NCI-H1048 (cell line): Measurements from ENCODE around the gene KCNJ8.
"Not testable (repeated sequence)": the region's sequence is repeated elsewhere in the genome, so short reads cannot be mapped to it uniquely, and the experiment has no call there.

Experiments used
- DNase-seq: peaks from one replicate; lab custom pipeline; 2025; lab: John Stamatoyannopoulos, UW

KCNJ8 gene

DNA sequence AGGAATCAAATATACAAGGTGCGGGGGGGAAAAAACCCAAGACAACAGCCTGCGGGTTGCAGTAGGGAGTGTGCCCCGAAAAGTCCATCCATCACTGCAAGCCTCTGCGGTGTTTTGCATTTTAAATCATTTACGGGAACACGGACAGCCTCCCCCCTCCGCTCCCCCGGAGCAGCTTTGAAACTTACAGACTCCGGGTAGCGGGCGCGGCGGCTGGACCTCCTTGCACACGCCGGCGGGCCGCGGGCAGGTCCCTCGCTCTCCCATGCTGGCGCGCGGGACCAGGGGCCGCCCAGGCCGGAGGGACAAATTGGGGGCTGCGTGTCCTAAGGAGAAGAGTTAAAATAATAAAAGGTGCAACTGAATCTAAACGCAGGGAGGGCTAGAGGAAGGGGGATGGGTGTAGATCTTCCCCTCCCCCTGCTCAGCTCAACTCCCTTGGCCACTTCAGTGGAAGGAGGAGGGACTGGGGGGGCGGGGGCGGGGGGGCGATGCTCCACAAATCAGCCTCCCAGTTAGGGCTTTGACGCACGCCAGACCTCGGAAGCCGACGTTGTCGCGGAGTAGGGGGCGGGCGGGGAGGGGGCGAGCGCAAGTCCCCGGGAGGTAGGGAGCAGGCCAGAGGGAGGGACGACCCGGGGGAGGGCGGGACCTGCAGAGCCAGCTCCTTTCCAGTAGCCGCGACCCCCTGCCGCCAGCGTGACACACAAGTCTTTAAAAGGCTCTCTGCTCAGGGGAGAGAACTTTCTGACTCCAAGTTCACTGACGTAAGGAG, at the start of gene KCNJ8:
Gene KCNJ8 (minus strand): TSS at position 349 of the 775 bp plus-strand sequence. CDS start 1,090 bp downstream, outside the sequence.
- no peak for DNase-seq

DNA sequence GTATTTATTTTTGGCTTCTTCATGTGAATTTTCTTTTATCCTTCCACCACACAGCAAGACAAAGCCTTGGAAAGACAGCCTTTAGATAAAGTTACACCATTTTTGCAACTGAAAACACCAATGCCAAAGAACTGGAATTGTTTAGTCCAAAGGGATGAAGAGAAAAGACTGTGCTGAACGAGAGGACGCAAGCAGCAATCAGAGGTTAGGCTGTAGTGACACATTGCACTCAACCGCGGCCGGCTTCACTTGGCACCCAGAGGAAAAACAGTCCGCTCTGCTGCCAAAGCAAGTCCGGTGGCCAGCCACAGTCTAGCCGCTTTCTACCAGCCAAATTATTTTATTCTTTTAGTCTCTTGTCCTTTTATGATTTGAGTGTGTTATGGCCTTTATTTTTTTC, 49.1 kb upstream of the KCNJ8 start:
- no peak for DNase-seq

DNA sequence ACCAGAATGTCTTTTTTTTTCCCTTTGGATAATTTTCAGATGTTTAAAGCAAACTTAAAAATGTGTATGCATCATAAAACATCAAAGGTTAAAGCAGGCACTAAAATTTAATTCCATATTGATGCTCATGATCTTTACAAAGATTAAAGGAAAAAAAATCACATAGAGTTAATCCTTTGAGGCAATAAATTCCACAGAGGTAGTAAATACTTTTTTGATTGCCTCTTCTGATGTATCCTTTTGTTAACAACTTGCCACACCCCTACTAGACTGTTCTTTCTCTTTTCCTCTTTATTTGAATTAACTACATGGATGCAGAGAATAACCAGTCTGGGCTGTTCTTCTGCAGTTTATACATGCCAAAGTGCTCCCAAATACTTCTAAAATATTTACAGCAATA, 45.2 kb upstream of the KCNJ8 start:
- DNase-seq, result no peak

DNA sequence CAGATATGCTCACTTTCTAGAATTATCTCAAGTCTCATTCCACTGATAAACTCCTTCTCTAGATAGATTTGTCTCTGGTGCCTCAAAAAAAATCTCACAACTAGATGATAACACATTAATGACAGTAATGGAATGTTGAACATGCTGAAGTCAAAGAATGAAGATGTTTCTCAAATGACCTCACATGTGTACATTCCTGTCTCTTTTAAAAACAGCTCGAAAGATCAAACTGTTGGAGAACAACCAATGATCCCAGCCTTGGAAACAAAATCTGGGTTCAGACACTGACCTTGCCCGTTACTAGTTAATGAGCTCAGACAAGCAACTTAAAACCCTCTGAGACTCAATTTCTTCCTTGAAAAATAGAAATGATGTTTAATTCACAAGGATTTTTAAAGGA, 44.7 kb upstream of the KCNJ8 start:
- DNase-seq, result no peak

DNA sequence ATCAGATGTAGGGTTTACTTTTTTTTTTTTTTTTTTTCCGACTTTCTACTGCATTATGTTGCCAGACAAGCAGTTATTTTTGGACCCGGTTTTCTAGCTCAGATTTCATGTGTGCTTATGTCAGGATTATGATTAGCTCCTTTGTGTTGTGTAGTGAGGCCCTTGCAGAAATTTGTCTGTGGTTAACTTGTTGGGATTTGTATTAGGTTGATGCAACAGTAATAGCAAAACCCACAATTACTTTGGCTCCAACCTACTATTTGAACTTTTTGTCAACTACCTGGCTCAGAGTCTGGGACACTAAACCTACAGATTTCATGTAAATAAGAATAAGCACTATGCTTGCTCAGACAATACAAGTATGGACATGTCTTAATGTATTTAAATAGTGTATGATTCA, 44.1 kb upstream of the KCNJ8 start:
- no peak for DNase-seq

DNA sequence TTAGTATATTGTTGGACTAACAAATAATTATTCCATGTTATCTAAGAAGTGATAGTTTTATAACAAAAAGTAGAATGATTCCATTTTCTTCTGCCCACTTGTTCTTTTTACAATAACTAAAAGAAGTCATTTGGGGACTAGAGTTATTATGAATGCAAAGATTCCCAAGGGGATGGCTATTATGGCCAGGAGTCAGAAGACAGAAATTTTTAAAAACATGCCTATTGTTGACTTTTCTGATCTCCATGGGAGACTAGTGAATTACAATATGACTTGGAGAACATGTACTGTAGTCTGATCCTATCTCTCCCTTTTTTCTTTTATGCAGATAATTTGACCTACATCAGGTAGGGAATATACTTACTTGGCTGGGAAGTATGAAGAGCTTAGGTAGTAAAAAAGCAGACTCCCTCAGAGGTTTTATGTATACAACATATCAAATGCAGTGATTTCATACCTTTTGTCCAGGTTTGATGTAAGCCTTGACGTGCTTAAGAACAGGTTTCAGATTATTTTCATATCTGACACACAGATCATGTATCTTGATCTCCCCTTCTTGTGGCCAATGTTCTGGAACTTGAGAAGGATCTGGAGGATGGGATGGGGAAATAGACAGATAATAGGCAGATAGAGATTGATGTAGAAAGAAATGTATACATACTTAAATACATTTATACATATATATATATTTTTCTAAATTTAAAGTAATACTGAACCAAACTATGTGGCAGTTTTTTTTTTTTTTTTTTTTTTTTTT, 41.0 kb upstream of the KCNJ8 start:
- DNase-seq, result no peak

DNA sequence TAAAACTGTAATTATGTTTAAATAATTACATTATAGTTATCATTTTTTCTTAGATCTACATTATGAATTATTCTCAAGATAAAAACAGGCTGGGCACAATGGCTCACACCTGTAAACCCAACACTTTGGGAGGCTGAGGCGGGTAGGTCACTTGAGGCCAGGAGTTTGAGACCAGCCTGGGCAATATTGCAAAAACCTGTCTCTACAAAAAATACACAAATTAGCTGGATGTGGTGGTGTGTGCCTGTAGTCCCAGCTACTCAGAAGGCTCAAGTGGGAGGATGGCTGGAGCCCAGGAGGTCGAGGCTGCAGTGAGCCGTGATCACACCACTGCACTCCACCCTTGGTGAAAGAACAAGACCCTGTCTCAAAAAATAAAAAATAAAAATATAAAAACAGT, 40.3 kb upstream of the KCNJ8 start:
- no peak for DNase-seq

DNA sequence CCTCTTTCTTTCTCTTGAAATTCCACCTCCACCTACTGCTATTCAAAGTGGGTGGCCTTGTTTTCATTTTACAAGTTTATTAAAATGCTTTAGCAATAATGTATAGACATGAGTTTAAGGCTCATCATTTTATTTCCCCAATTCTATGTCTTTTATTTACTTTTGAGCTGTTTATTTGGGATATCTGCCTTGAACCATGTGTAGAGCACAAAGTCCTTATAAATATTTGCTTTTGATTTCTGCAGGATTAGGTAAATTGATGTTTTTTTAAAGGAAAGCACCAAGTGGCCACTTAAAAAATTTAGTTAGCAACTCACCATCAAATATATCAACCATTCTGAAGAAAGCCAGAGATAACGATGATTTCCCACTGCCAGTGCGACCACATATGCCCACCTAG, 39.8 kb upstream of the KCNJ8 start:
- no peak for DNase-seq

DNA sequence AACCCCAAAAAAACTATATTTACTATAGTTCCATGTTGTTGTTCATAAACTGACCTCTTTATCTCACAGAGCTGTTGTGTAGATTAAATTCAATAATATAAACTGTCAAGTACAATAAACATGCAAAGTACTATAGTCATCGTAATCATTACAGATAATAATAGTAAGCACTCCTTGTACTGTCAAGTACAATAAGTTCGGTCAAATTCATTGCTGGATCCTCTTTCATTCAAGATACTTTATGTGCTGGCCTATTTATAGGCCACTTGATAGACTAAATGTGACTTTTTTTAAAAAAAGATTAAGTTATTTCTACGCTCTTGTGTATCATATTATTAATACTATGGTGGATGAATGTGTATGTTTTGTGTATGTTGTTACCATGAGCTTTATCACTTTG, 39.2 kb upstream of the KCNJ8 start:
- DNase-seq, result no peak

DNA sequence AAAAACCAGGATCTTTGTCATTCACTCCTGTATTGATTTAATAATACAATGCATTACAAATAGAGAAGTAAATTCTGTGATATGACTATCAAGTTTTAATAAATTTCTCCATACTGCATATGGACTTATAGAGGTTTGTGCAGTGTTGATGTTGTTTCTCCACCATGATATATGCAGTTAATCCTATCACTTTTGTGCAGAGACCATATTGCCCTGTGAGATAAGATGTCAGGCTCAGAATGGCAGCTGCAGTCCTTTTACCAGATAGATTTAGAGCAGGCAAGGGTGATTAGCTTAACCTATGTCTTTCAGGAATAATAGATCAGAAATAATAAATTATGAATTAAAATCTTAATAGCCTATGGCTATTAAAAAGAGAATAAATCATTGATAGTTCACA, 38.6 kb upstream of the KCNJ8 start:
- no peak for DNase-seq

DNA sequence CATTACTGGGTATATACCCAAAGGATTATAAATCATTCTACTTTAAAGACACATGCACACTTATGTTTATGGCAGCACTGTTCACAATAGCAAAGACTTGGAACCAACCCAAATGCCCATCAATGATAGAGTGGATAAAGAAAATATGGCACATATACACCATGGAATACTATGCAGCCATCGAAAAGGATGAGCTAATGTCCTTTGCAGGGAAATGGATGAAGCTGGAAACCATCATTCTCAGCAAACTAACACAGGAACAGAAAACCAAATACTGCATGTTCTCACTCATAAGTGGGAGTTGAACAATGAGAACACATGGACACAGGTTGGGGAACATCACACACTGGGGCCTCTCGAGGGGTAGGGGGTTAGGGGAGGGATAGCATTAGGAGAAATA, 37.8 kb upstream of the KCNJ8 start:
- DNase-seq, result not testable (repeated sequence)

DNA sequence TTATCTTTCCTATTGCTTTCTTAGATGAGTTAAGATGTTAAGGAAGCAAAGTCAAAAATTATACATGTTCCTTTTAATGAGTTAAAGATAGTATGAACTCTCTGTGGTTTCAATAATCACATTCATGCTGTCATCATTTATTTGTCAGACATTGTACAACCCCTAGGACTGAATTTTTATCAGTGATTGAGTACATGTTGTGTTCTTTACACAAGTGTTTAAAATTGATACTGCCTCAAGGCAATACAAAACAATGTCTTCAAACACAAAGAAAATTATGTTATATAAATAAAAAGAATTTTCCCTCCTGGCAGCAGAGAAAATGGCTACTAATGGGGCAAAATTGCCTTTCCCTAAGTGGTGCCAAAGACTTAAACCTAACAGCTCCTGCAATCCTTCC, 34.6 kb upstream of the KCNJ8 start:
- no peak for DNase-seq

DNA sequence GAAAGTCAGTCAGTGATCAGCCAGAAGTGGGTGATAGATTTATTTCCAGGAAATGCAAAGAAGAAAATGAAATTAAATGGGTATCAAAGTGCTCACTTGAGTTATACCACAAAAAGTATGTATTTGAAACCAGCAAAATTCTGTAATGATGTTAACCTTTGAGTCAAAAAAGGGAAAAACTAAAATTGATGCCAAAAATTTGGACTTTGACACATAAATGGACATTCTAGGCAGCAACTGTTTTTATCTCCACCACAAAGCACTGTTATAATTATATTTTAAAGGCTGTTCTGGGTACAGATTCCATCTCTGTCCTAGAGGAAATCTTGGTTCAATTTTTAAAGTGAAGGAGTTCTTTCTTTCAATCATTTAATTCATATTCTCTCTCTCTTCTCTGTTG, 31.7 kb upstream of the KCNJ8 start:
- DNase-seq, result no peak

DNA sequence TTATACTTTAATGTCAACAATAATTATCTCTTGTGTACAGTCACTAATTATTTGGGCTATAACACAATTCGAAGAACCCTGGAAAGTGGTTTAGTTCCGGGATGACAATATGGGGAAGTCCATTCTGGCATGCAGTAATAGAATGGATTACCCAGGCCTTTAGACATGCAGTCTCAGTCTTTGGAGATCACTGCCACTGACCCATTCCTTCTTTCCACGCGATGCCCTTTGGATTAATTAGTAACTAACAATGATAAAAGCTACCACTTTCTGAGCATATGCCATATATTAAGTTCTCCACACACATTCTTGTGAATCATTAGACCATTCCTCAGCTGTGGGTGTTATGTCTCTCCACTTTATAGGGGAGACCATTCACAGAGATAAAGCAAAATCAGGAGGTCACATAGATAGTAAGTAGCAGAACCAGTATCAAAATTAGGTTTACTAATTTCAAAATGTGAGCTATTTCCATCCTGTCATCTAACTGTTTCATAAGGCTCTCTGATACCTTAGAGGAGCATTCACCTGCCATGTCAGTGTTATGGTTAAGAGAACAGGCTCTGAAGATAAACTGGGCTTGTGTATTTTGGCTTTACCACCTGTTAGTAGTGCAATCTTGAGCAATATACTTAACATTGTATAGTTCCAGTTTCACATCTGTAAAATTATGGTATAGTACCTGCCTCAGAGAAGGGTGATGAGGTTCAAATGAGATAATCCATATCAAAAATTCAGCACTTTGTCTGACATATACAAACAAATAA, 27.2 kb upstream of the KCNJ8 start:
- no peak for DNase-seq

DNA sequence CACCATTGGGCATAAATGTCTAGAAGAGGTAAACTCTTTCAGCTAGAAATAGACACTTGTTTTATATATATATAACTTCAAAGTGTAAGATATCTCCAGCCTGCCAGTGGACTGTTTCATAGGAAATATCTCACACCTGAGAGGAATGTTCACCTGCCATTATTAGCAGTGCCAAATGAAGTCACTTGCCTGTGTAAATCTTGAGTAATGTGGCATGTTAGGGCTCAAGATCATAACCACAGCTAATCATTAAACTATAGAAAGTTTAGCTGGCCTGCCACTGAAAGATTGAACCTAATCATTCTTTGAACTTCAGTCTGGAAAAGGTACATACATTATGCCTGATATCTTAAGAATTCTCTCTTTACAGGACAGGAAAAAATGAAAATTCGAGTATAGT, 25.5 kb upstream of the KCNJ8 start:
- no peak for DNase-seq

DNA sequence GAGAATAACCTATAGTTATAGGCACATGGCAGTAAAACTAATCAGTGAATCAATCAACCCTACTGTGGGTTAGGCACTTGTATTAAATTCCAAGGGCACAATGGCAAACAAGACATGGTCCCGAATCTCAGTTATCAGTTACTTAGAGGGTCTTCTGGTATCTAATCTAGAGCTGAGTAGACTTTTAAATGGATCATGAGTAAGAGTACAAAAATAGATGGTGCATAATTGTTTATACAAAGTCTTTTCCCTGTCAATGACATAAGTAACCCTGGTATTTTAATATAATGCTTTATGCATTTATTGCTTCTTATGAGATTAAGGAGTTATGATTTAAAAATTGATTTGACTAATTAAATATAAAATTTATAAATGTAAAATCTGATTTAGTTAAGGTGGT, 23.0 kb upstream of the KCNJ8 start:
- DNase-seq, result no peak

DNA sequence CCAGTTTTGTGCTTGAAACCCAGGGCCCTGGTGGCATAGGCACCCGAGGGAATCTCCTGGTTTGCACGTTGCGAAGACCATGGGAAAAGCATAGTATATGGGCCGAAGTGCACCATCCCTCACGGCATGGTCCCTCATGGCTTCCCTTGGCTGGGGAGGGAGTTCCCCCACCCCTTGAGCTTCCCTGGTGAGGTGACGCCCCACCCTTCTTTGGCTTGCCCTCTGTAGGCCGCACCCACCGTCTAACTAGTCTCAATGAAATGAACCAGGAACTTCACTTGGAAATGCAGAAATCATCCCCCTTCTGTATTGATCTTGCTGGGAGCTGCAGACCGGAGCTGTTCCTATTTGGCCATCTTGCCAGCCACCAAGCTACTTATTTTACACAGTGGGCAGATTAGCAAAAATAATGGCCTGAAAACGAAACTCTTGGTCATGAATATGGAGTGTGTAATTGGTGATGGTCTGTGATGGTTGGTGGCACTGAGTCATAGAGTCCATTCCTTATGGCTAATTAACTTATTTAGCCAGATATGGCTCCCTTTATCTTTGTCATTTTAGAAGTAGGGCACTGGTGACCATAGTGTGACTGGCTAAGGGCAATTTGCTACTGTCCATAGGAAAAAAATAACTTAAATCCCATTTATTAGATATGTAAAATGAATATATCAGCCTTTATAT, 21.3 kb upstream of the KCNJ8 start:
- DNase-seq, result no peak

DNA sequence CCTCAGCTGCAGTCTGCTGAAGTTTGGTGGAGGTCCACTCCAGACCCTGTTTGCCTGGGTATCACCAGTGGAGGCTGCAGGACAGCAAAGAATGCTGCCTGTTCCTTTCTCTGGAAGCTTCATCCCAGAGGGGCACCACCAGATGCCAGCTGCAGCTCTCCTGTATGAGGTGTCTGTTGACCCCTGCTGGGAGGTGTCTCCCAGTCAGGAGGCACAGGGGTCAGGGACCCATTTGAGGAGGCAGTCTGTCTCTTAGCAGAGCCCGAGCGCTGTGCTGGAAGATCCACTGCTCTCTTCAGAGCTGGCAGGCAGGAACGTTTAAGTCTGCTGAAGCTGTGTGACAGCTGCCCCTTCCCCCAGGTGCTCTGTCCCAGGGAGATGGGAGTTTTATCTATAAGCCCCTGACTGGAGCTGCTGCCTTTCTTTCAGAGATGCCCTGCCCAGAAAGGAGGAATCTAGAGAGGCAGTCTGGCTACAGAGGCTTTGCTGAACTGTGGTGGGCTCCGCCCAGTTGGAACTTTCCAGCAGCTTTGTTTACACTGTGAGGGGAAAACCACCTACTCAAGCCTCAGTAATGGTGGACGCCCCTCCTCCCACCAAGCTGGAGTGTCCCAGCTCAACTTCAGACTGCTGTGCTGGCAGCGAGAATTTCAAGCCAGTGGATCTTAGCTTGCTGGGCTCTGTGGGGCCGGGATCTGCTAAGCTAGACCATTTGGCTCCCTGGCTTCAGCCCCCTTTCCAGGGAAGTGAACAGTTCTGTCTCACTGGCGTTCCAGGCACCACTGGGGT, 20.5 kb upstream of the KCNJ8 start:
- not testable (repeated sequence) for DNase-seq

DNA sequence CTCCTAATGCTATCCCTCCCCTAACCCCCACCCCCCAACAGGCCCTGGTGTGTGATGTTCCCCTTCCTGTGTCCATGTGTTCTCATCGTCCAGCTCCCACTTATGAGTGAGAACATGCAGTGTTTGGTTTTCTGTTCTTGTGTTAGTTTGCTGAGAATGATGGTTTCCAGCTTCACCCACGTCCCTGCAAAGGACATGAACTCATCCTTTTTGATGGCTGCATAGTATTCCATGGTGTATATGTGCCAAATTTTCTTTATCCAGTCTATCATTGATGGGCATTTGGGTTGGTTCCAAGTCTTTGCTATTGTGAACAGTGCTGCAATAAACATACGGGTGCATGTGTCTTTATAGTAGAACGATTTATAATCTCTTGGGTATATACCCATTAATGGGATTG, 15.2 kb upstream of the KCNJ8 start:
- not testable (repeated sequence) for DNase-seq

DNA sequence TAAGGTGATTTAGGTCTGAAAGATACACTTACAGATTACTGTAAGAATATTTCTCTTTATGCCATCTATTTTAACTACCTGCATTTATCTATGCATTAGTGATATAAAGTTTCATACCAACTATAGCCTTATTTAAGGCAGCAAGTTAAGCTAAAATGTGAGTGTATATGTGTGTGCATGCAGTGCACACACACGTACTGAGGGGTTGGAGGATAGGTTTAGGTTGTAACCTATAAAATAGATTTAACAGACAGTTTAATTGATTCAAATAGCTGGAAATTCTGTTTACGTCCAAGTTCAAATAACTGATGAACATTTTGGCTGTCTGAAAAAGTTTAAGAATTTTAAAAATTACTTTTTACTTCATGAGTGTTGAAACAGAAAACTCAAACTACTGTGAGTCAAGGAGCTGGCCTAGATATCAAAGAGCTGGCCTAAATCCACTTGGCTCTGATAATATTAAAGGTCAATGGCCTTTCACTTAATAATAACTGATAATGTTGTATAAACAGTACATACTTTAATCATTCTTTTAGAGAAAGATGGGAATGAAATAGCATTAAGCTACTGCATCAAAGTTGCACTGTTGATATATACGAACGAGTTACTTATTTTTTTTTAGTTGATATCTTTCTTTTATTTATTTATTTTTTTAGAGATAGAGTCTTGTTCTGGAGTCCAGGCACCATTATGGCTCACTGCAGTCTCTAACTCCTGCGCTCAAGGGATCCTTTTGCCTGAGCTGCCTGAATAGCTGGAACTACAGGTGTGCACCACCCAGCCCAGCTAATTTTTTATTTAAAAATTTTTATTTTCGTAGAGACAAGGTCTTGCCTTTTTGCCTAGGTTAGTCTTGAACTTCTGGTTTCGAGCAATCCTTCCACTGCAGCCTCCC, 13.8 kb upstream of the KCNJ8 start:
- DNase-seq, result no peak
